ENCODE data around the gene PCDHA6.
"Not testable (repeated sequence)": the region's sequence is repeated elsewhere in the genome, so short reads cannot be mapped to it uniquely, and the experiment has no call there.

DNA sequence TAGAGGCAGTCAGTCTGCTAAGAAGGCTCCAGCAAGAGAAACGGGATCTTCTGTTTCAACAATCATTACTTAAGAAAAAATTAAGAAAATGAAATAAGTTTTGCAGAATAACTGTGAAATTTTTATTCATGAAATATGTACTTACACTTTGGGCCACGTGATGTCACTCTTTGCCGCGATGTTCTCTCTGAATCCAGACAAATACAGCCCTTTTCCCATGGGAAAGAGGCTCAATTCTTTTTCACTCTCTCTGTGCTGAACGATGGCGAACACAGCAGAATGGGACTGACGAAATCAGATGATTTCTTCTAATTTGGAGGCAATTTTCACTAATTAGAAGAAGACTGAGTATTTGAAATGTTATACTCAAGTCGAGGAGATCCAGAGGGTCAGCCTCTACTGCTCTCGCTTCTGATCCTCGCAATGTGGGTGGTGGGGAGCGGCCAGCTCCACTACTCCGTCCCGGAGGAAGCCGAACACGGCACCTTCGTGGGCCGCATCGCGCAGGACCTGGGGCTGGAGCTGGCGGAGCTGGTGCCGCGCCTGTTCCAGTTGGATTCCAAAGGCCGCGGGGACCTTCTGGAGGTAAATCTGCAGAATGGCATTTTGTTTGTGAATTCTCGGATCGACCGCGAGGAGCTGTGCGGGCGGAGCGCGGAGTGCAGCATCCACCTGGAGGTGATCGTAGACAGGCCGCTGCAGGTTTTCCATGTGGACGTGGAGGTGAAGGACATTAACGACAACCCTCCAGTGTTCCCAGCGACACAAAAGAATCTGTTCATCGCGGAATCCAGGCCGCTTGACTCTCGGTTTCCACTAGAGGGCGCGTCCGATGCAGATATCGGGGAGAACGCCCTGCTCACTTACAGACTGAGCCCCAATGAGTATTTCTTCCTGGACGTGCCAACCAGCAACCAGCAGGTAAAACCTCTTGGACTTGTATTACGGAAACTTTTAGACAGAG, 20.7 kb downstream of the PCDHA6 start, which contains the start of gene PCDHA9:
- TF ChIP-seq, protein P1, sequence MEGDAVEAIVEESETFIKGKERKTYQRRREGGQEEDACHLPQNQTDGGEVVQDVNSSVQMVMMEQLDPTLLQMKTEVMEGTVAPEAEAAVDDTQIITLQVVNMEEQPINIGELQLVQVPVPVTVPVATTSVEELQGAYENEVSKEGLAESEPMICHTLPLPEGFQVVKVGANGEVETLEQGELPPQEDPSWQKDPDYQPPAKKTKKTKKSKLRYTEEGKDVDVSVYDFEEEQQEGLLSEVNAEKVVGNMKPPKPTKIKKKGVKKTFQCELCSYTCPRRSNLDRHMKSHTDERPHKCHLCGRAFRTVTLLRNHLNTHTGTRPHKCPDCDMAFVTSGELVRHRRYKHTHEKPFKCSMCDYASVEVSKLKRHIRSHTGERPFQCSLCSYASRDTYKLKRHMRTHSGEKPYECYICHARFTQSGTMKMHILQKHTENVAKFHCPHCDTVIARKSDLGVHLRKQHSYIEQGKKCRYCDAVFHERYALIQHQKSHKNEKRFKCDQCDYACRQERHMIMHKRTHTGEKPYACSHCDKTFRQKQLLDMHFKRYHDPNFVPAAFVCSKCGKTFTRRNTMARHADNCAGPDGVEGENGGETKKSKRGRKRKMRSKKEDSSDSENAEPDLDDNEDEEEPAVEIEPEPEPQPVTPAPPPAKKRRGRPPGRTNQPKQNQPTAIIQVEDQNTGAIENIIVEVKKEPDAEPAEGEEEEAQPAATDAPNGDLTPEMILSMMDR (IDR thresholded peaks at IDR 0.05) = not testable (repeated sequence)
- TF ChIP-seq POLR2A (IDR thresholded peaks at IDR 0.05) = not testable (repeated sequence)
